Measurements from ENCODE around the gene TRIM69.
"Not testable (repeated sequence)": the region's sequence is repeated elsewhere in the genome, so short reads cannot be mapped to it uniquely, and the experiment has no call there.

The TRIM69 gene

DNA sequence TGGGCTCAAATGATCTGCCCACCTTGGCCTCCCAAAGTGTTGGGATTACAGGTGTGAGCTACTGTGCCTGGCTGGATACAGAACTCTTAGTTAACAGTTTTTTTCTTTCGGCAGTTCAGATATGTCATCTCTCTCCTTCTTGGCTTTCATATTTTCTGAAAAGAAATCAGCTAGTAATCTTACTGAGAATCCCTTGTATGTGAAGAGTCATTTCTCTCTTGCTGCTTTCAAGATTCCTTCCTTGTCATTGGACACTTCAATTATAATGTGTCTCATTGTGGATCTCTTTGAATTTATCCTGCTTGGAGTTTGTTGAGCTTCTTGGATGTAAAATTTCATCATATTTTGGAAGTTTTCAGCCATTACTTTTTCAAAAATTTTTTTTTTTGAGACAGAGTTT, 17.0 kb downstream of the TRIM69 start:
- no peak for FAIRE-seq

DNA sequence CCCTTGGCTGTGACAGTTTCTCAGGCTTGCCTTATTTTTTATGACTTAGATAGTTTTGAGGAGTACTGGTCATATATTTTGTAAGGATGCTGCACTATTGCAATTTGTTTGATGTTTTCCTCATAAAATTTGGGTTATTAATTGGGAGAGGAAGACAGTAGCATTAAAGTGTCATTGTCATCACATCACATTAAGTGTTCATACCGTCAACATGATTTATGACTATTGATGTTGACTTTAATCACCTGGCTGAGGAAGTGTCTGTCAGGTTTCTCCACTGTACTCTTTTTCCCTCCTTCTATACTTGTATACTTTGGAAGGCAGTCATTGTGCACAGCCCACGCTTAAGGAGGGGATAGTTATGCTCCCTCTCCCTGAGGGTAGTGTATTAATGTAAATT, 26.9 kb downstream of the TRIM69 start:
- no peak for FAIRE-seq

DNA sequence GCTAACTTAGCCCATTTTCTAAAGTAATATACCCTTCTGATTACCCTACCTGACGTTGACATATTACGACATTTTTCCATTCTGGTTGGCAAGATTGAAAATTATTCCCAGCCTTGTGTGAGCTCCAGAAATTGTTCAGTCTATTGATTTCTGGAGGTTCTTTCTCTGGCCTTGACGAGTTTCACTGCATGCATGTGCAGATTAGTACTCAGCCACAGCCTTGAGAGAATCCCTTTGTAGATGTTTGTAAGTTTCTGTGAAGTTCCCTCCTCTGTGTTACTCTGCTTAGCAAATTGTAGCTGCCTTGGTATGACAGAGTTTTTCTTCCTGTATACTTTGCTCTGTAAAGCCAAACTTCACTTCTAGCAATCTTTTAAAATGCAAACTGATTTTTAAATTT, 27.5 kb downstream of the TRIM69 start:
- no peak for FAIRE-seq

DNA sequence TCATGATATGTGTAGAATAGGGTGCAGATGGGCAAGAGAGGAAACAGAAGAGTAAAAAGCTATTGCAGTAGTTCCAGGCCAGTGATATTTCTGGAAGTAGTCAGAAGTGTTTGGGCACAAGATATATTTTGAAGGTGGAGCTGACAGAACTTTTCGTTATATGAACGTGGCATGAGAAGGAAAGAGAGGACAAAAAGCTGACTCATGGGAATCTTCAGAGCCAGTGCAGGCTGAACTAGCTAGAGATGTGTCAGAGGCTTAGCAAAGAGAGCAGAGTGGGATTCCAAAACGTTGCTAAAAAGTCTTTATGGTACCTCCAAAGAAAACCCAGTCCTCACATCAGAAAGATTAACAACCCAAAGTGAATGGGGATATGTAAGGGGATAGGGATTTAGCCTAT, 28.7 kb downstream of the TRIM69 start:
- FAIRE-seq: no peak

DNA sequence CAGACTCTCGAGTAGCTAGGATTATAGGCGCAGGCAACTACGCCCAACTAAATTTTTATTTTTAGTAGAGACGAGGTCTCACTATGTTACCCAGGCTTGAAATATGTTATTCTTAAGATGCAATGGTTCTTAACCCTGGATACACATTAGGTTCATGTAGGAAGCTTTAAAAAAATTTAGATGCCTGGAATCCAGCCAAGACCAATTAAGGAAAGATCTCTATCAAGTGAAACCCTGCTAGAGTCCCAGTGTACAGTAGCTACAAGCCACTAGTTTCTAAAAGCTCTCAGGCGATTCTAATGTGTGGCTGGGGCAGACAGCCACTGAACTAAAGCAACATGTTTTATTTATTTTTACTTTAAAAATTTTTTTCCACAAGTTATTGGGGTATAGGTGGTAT, 33.2 kb downstream of the TRIM69 start:
- FAIRE-seq: no peak

DNA sequence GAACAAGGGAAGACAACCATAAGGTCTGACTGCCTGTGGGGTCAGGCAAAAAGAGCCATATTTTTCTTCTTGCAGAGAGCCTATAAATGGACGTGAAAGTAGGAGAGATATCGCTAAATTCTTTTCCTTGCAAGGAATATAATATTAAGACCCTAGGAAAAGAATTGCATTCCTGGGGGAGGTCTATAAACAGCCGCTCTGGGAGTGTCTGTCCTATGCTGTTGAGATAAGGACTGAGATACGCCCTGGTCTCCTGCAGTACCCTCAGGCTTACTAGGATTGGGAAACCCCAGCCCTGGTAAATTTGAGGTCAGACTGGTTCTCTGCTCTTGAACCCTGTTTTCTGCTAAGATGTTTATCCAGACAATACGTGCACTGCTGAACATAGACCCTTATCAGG, 34.4 kb downstream of the TRIM69 start:
- not testable (repeated sequence) for FAIRE-seq

DNA sequence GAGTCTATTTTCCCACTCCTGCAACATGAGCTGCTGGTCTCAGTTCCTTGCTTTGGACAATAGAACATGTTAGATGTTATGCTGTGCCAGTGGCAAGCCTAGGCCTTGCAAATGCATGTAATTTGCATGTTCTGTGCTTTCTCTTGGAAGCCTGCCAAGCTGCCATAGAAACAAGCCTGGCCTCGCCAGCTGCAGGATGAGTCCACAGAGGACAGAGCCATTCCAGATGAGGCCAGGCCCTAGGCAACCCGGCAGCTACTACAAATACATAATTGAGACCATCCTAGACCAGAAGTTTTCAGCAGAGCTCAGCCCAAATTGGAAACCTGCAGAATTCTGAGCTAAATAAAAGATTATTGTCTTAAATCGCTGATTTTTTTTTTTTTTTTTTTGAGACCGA, 39.6 kb downstream of the TRIM69 start:
- FAIRE-seq: no peak

DNA sequence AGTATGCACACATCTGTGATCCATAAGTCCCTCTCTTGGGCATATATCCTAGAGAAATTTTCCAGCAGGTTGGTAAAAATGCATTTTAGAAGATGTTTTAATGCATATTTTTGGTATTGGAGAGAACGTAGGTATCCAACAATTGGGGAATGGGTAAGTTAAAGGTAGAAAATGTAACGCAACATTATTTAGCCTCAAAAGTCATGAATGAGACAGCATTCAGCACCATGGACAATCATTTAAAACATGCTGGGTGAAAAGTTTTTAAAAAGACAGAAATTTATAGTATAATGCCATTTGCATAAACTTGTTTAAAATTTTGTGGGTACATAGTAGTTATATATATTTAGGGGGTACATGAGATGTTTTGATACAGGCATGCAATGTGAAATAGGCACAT, 43.4 kb downstream of the TRIM69 start:
- FAIRE-seq: no peak

DNA sequence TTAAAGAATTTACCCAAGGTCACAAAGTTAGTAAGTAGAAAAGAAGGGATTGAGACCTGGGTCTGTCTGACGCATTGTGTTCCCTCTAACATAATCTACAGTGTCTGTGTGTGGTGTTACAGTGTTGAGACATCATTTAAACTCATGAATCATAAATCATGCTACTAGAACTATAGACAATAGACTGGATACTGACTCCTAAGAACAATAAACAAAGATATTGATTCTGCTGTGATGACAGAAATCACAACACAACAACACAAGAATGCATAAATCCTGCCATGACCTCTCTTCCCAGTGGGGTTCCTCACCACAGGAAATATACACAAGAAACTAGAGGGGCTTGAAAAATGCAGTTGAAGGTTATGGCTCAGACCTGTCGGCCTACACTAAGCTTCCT, 44.3 kb downstream of the TRIM69 start:
- no peak for FAIRE-seq

DNA sequence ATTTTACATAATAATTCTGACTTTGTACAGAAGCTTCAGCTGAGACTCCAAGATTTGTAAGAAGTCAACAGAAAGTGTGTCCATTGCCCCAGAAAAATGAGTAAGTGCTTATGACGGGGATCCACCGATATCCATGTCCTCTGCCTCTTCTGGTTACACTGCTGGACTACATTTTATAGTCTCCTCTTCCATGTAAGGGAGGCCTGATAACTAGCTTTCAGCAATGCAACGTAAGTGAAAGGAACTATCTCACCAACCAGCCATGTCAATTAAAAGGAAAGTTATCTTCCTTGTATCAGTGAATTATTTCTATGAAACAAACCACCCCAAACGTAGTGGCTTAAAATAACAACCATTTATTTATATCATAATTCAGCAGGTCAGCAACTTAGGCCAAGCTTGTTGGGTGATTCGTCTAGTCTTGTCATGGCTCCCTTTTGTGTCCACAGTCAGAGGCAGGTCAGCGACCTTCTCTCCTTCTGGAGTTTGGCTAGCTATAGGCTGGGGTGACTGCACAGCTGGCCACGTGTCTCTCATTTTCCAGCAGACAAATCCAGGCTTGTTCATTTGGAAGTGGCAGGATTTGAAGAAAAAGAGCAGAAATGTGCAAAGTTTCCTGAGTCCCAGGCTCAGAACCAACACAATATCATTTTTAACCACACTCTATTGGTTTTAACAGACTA, 44.9 kb downstream of the TRIM69 start:
- no peak for FAIRE-seq

DNA sequence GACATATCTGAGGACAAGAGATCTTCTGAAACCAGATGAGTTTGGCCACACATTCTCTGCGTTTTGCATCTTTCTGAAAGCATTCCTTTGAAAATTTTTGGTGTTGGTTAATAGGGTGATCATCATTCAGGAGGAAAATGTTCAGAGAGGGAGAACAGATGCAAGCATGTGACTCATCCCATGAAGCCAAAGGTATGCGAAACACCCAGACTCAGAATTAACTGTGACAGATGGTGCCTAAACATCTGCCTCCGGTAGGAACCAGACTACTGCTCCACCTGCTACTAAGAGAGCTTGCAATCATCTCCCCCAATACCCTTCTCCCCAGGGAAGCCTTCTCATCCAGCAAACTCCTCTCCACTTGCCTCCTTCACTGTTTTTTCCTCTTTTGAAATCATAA, 46.2 kb downstream of the TRIM69 start:
- no peak for FAIRE-seq

DNA sequence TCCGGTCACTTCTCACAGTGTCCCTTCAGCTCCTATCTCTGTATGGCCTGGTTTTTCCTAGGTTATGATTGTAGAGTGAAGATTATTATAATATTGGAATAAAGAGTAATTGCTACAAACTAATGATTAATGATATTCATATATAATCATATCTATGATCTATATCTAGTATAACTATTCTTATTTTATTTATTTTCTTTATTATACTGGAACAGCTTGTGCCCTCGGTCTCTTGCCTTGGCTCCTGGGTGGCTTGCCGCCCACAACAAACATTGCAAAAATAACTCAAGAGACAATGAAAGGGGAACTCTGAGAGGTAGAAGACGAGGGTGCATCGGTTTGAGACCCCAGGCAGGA, 48.6 kb downstream of the TRIM69 start:
- not testable (repeated sequence) for FAIRE-seq

DNA sequence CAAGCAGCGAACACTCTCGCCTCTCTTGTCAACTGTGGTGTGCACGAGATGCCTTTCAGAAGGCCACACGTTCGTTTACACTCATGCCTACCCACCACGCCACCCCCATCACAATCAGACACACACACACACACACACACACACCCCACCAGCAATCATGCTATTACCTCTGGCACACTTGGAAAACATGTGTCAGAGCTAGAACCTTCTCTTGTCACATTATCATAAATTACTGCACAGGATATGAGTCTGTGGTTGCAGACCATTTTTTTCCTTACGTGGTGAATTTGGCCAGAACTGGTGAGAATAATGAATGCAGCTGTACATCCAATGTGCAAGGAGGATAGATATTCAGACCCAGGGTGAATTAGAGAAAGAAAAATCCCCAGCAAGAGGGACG, 52.4 kb downstream of the TRIM69 start:
- FAIRE-seq: no peak

DNA sequence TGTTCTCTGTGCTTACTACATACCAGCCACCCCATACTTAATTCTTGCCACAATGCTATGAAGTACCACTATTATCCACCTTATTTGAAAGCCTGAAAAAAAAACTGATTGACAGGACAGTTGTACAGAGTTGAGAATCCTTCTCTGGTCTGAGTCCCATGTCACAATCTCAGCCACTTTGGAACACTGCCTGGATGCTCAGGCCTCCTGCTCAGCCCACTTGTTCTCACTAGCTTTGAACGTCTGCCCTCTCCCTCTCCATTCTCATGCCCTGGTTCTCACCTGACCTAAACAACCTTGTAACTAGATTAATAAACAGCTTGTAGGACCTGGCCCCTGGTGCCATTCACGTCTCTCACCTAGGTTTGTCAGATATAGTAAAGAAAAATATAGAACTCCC, 53.9 kb downstream of the TRIM69 start:
- no peak for FAIRE-seq

DNA sequence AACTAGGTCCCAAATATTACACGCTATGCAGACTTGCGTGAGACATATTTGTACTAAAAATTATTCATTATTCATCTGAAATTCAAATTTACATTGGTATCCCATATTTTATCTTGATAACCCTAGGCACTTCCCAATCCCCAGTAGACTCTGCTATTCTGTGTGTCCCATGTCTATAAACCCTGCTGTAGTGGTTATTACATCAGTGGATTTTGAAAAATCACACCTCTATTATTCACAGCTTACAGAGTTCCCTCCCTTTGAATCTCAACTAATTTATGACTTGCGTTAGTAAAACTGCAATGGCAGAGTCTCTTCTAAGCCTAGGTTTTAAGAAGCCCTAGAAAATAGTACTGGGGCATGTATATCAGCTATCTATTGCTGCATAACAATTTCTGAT, 54.3 kb downstream of the TRIM69 start:
- no peak for FAIRE-seq

DNA sequence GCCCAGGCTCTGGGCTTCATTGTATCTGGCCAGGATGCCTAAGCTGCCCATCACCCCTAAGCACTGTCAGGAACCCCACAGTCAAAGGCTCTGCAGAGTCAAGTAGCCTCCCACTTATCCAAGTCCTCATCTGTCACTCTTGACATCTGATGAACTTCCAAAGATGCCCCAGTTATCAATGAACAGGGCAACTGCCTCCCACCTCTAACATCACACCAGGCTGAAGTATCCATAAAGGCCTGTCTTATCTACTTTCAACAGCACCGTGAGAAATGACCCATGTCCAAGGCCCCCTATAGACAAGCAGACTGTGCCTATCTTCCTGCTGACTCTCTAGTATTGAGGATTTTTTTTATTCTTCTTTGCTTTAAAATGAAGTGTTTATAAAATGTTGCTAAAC, 56.4 kb downstream of the TRIM69 start:
- no peak for FAIRE-seq

DNA sequence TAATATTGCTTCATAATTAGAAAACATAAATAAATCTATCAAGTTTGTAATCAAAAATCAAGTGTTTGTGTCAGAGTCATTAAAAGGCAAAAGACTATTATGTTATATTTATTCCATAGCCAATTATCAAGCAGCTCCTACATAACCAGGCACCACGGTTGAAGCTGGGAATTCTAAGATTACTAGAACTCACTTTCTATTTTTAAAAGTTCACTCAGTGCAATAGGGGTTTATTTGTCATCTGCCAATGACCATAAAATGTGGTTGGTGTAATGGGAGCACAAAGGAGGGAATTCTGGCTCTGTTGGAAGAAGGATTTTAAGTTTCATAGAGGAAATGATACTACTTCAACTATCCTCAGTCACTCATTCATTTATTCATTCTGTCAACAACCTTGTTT, 57.7 kb downstream of the TRIM69 start:
- no peak for FAIRE-seq

DNA sequence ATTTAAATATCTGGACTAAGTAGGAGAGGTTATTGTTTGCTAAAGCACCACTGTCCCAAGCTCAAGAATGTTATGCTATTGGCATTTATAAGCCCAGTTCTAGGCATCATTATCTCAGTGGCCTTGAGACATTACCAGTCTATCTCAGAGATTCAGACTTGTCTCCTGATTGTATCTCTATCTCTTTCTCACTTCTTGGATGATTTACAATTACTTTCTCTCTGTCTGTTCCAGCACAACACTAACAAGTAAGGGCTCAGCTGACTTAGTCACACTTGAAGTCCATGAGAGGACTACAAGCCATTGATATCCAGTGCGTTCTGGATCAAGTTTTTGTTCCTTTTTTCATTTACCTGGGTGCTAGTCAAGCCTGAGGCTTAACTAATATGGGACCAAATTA, 60.2 kb downstream of the TRIM69 start:
- FAIRE-seq: no peak

DNA sequence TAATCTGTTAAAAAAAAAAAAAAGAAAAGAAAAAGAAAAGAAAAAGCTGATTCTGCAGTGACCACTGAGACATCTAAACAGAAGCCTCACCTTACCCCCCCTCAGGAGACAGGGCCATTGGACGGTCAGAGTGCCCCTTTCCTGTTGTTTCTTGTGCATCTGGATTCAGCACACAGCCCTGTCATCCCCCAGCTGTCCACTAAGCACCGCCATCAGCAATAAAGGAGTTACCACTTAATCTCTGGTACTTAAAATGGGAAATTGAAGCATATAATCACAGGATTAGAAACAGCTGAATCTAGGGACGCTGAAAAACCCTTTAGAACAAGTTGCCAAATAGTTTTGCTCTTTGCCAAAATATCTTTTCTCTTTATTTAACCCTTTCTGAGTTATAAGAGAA, 62.5 kb downstream of the TRIM69 start:
- no peak for FAIRE-seq

DNA sequence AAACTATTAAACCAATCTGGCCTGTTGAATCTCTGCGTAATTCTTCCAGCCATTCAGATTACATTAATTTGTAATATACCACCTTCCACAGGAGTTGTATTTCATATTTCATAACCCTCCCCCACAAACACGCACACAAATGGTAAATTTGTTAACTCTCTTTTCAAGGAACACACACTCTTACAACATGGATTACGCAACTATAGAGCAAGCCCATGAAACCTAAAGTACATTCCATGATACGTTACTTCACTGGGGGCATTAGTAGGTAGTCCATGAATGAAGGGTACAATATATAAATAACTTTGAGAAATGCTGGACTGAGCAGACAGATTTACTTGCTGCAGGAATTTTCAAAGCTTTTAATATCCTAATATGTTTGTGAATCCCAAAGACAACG, 65.0 kb downstream of the TRIM69 start:
- FAIRE-seq: no peak

DNA sequence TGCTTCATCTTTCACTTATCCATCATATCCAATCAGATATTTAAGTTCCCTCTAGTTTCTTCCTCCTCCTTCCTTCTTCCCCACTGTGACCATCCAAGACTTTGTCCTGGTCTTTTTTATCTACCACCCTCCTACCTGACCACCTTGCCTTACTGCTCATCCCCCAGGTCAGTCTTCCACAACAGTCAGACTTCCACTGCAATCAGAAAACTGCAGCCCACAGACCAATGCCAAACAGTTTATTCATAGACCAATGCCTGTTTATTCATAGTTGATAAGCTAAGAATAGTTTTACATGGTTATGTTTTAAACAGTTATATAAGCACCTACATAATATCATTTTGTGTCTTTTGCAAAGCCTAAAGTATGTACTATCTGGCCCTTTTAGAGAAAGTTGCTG, 65.5 kb downstream of the TRIM69 start:
- FAIRE-seq: no peak

DNA sequence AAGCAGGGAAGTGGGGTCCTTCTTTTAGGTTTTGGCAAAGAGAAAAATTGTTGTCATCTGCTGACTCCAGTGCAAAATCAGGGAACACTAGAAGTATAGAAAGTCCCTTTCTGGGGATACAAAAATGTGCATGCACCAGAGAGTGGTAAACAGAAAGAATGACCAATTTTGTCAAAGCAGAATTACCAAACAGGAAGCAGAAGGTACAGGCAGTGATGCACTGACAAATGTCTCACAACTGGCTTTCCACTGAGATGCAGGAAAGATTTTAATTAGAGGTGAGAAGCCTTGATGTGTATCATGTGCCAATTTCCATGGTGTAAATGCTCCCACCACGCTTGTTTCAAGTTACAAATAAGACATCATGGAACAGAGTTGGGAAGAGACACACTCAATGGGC, 66.0 kb downstream of the TRIM69 start:
- FAIRE-seq: no peak

DNA sequence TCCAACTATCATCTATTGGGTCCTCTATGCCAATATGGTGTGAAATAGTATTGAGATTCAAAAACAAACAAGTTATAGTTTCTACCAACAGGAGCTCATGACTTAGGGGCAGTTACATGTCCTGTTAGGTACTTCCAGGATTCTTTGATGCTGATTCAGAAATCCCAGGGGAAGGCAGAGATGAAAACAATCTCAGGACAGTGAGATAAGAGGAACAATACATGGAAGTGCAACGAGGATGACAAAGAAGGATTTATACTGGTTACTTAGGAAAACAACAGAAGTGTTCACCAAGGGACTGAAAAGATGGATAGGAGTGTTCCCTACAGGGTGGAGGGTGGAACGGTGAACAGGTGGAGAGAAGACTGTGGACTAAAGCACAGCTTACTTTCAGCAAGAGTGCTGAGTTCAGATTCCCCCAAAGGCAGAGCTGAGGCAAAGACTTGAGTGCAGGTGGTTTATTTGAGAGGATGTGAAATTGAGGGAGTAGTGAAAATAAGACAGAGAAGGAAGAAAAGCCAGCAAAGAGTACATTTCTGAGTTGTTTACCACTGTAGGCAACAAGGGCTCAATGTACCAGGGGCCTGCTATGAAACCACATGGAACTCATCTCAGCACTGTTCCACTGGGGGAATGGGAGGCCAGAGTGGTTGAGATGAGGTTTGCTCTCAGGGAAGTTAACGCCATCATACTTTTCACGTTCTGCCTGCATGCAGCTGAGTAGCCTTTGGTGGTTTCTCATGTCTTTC, 68.1 kb downstream of the TRIM69 start:
- no peak for FAIRE-seq

DNA sequence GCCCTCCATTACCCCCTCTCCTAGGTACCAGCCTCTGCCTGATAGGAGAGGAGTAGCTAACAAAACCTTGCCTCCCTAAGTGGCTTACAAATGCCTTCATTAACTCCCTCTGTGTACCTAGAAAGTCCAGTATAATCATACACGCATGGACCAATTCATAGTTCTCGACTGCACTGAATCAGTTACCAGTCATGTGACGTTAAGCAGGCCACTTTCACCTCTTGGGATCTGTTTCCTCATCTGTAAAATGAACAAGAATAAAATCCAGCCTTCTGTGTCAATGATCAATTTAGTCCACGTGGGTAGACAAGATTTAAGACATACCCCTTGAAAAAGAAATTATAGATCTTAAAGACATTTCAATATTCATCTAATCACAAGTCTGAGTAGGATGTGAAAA, 72.2 kb downstream of the TRIM69 start:
- no peak for FAIRE-seq

DNA sequence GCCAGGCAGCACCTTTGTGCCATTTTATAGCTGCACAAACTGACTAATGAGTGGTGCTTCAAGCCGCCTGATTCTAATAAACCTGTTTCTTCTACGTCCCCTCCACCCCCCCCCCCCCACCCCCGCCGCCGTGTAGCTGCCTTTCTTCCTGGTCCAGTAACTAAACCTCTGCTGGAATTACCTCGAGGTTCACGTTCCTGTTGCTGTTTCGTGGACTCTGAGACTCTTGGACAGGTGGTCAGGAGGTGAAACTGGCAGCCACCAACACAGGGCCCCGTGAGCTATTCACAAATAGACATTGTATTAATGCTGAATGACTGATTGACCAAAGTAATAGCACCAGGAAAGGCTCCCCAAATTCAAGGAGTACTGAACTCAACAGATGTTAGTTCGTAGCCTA, 73.9 kb downstream of the TRIM69 start:
- FAIRE-seq: no peak

Data from TTC549 (cell line).